ENCODE measurements around the gene MSI1. TPM values are rescaled to one million over a fixed set of nuclear protein-coding genes. Genes with fewer than 3 reads are reported as not detected.
A peak's percentile ranks its signal among the peaks of the same experiment; 100 is the strongest.

Gene MSI1
- total RNA-seq, 4 donors from 2014 or later = 0.16 TPM; not detected in 3

DNA sequence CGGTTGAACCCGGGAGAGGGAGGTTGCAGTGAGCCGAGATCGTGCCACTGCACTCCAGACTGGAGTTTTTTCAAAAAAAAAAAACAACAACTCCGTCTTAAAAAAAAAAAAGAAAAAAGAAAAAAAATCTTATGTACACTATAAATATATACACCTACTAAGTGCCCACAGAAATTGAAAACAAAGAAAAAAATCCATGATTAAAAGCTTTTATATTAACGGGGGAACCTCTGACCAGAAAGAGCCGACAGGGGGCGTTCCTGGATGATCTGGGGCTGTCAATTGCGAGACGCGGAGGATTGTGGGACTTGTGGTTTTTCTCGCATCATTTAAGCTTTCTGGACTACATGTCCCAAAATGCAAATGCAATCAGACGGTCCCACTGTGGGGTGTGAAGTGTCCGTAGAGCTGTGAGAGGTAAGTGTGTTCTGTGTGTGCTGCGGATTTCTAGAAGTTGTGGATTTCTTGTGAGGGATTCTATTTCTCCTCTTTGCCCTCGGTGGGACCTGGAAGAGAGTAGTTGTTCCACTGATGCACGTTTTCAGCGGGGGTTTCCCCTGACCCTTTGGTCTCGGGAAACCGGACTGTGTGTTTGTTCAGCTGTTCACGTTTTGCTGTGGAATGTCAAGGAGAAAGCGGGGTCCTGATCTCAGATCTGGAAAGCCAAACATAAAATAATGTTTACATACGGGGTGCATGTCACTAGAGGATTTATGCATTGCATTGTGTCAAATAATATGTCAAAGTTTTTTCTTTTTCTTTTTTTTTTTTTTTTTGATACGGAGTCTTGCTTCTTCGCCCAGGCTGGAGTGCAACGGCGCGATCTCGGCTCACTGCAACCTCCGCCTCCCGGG lies 66.8 kb downstream of the MSI1 start, which contains the start of gene SIRT4:
Gene SIRT4 (plus strand): TSS at position 360 of the 854 bp plus-strand sequence. CDS start 1,241 bp downstream, outside the sequence.
- peak; percentile 60 to 84 (median 68) for TF ChIP-seq CTCF (IDR thresholded peaks at IDR 0.05 in 4 of 5, conservative IDR thresholded peaks at IDR 0.05 in 1 of 5)
- peak in 1 of 2 donors; percentile 48 for TF ChIP-seq POLR2A (IDR thresholded peaks at IDR 0.05)
- Histone ChIP-seq H3K4me3 (peak within 1 kb of the TSS; percentile 77 to 94 (median 83)), H3K27ac (peak within 1 kb of the TSS; percentile 81 to 93 (median 88)), H3K9me3 (no peaks in the 10 kb centered on the region), H3K4me1 (peaks cover 8 to 10% of the 10 kb centered on the region in 2 donors), H3K27me3 (no peaks in the 10 kb centered on the region), H3K36me3 (no peaks in the 10 kb centered on the region)
- in situ Hi-C loops (cut with MboI; ENCODE audit: low sequenced_read_pairs in 4 of 4) = no loop called here
- ATAC-seq (peak; percentile 100), DNase-seq (peak; percentile 85 to 89)
- intact Hi-C loops (cut with DNase I; ENCODE audit: low total_unique reads) = loop anchor here (1.0 kb wide), 1 partner anchor 15 kb away; no protein-coding TSS in a partner anchor

GRCh38 chr12:120292661-120293531 lies 76.1 kb downstream of the MSI1 start, which contains the start of gene RNU4-1:
Gene RNU4-1 (minus strand): TSS chr12:120293237.
- DNase-seq (peak; percentile 62 to 72), ATAC-seq (peak; percentile 38 to 42)
- Histone ChIP-seq H3K9me3 (no peaks in the 10 kb centered on the region), H3K27ac (peak within 1 kb of the TSS; percentile 92 to 97 (median 96)), H3K27me3 (no peaks in the 10 kb centered on the region), H3K4me3 (peak within 1 kb of the TSS; percentile 55 to 84 (median 78)), H3K36me3 (no peaks in the 10 kb centered on the region), H3K4me1 (peaks cover 0 to 5% of the 10 kb centered on the region in 2 donors)
- in situ Hi-C loops (cut with MboI; ENCODE audit: low sequenced_read_pairs in 4 of 4) (no loop called here), intact Hi-C loops (cut with DNase I; ENCODE audit: low total_unique reads) (loop anchor here (1.0 to 10.0 kb wide), 6 partner anchors 24 to 1334 kb away; partner anchors contain the start of genes ORAI1, PXN, RAB35 and RPLP0)
- no peak for TF ChIP-seq CTCF (IDR thresholded peaks at IDR 0.05 in 4 of 5, conservative IDR thresholded peaks at IDR 0.05 in 1 of 5)
- TF ChIP-seq POLR2A (IDR thresholded peaks at IDR 0.05) = peak; percentile 85 to 86

GRCh38 chr12:120292411-120292660 lies 76.6 kb downstream of the MSI1 start:
- ATAC-seq (peak; percentile 4 to 6), DNase-seq (no peak)
- peaks cover 0 to 5% of the 10 kb centered on the region in 2 donors for H3K4me1 ChIP-seq
- intact Hi-C loops (cut with DNase I; ENCODE audit: low total_unique reads) (loop anchor here (2.0 to 10.0 kb wide), 5 partner anchors 28 to 1335 kb away; partner anchors contain the start of genes ORAI1, PXN, RAB35 and RPLP0), in situ Hi-C loops (cut with MboI; ENCODE audit: low sequenced_read_pairs in 4 of 4) (no loop called here)
- peak overlapping the region; percentile 55 to 84 (median 78) for H3K4me3 ChIP-seq
- no peaks in the 10 kb centered on the region for H3K27me3 ChIP-seq
- TF ChIP-seq CTCF (IDR thresholded peaks at IDR 0.05 in 4 of 5, conservative IDR thresholded peaks at IDR 0.05 in 1 of 5) = no peak
- no peak for TF ChIP-seq POLR2A (IDR thresholded peaks at IDR 0.05)
- H3K9me3 ChIP-seq = no peaks in the 10 kb centered on the region
- peak overlapping the region; percentile 92 to 97 (median 96) for H3K27ac ChIP-seq
- H3K36me3 ChIP-seq = no peaks in the 10 kb centered on the region

Other genes starting within 250 kb of the MSI1 start
- gene GCN1, start 174.4 kb downstream of the MSI1 start, total RNA-seq = 10 to 100 TPM; 58.2 to 99.7 (median 87.4) TPM
- 1,000 to 10,000 TPM; 2,008 to 3,982 (median 3,189) TPM for gene RPLP0, start 168.1 kb downstream of the MSI1 start, total RNA-seq
- 100 to 1,000 TPM in 1 of 4 donors, 10 to 100 TPM in 3; 48.8 to 102 (median 77.9) TPM for gene PXN, start 103.4 kb downstream of the MSI1 start, total RNA-seq
- gene RNU4-2, start 77.3 kb downstream of the MSI1 start, total RNA-seq = under 1 TPM in 2 of 4 donors, not detected in 2; under 0.01 TPM
- gene RNU4-1, start 75.9 kb downstream of the MSI1 start, total RNA-seq = under 1 TPM in 1 of 4 donors, not detected in 3; under 0.01 TPM
- 10 to 100 TPM in 1 of 4 donors, 1 to 10 TPM in 3; 2.5 to 13.2 (median 6.7) TPM for gene SIRT4, start 66.8 kb downstream of the MSI1 start, total RNA-seq
- not detected for gene PLA2G1B, start 41.4 kb downstream of the MSI1 start, total RNA-seq
- gene COX6A1, start 68.9 kb upstream of the MSI1 start, total RNA-seq = 10 to 100 TPM; 46.9 to 90.8 (median 74.3) TPM
- gene TRIAP1, start 77.2 kb upstream of the MSI1 start, total RNA-seq = 10 to 100 TPM; 14.4 to 33.7 (median 28.0) TPM
- gene GATC, start 77.3 kb upstream of the MSI1 start, total RNA-seq = 10 to 100 TPM; 14.5 to 20.7 (median 18.4) TPM
- 10 to 100 TPM; 13.5 to 18.6 (median 16.0) TPM for gene SRSF9, start 100.6 kb upstream of the MSI1 start, total RNA-seq
- gene DYNLL1, start 126.9 kb upstream of the MSI1 start, total RNA-seq = 10 to 100 TPM; 16.7 to 45.0 (median 32.6) TPM
- 10 to 100 TPM; 34.5 to 47.3 (median 39.2) TPM for gene COQ5, start 160.0 kb upstream of the MSI1 start, total RNA-seq
- gene RNF10, start 165.2 kb upstream of the MSI1 start, total RNA-seq = 100 to 1,000 TPM; 152 to 282 (median 247) TPM
- gene POP5, start 212.2 kb upstream of the MSI1 start, total RNA-seq = 10 to 100 TPM; 12.2 to 23.3 (median 15.2) TPM

Measured in gastrocnemius medialis (tissue), 4 donors.